GM19023 (cell line): ENCODE data around the gene DIO3.
"Not testable (repeated sequence)": the region's sequence is repeated elsewhere in the genome, so short reads cannot be mapped to it uniquely, and the experiment has no call there.

Source experiments
- ATAC-seq: cut with Tn5 transposase; IDR thresholded peaks from one replicate; pipeline ENCODE4 v1.9.1; 2021; ENCODE audit warnings: mild to moderate bottlenecking, moderate library complexity; ENCODE audit not compliant: unreplicated experiment

The DIO3 gene

DNA sequence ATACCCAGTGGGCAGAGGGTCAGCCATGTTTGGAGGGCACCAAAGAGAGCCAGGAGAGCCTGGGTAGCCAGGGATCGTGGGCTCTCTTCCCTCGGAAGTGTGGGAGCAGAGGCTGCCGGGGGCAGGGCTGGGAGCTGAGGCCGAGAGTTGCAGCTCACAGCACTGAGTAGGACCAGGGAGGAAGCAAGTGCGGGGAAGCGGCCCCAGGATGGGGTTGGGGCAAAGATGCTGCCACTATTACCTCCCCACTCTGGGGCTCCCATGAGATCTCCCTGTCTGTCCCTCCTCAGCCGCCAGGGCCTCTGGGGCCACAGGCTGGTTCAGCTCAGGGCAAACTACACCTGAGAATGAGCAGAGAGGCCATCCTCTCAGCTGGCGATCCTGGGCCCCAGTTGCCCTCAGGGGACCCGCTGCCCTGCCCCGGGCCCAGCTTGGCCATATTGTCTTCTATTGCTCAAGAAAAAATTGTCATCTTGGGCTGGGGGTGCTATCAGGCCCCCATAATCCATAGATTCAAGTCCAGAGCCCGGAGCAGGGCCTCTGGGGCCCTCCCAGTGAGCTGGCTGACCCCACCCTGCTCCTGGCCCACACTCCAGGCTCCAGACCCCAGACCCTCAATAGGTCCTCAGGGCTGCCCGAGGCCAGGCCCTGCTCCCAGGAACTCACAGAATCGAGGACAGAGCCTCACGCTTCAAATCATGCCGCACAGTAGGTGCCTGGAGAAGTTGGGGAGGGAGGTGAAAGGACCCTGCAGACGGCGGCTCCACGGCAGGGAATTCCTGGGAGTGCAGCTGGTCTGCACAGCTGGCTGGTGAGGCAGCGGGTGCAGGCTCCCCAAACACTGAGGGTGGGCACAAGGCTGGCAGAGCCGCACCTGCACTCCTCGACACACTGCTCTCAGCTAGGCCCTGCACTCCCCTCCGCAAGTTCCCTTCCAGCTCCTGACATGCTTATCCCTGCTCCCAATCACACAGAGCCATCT is 20.5 kb upstream of the DIO3 start:
- ATAC-seq: no peak

DNA sequence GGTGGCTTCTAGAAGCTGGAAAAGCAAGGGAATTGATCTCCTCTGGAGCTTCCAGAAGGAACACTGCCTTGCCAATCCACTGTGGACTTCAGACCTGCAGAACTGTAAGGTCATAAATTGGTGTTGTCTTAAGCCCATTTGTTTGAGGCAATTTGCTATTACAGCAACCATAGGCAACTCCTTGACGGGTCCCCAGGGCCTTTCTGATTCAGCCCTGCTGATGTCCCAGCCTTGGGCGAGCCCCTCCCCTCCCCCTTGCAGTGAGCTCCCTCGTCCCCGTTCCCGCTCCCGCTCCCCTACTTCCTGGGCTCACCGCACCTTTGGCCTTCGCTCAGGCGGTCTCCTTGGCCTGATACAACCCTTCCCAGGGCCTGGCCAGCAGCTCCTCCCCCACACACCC is 18.9 kb upstream of the DIO3 start:
- no peak for ATAC-seq

DNA sequence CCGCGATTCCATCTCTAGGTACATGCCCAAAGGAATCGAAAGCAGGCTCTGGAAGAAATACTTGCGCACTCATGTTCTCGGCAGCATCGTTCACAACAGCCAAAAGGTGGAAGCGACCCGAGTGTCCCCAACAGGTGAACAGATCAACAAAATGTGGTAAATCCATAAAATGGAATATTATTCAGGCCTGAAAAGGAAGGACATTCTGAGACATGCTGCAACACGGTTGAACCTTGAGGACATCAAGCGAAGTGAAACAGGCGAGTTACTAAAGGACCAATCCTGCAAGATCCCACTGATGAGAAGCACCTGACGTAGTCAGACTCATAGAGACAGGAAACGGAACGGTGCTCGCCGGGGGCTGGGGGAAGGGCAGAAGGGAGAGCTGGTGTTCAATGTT is 17.5 kb upstream of the DIO3 start:
- no peak for ATAC-seq

GRCh38 chr14:101544550-101544949 is 16.7 kb upstream of the DIO3 start:
- ATAC-seq: no peak

DNA sequence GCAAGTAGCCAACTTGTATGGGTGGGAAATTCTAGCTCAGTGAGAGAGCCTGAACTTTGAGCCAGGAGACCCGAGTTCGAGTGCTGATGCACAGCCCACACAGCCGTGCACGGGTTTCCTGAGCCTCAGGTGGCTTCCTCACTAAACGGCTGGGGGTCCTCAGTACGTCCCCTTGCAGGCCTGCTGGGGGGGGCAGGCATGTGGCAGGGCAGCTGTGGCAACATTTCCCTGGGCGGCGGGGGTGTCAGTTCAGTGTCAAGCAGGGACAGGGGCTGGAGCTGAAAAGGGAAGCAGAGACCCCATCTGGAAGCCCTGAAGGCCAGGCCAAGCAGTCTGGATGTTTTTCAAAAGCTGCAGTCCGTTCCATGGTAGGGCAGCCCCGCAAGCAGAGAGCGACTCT is 14.6 kb upstream of the DIO3 start:
- ATAC-seq: no peak

- ATAC-seq: no peak
Measured at GRCh38 chr14:101547107-101547738, 14.1 kb upstream of the DIO3 start.

DNA sequence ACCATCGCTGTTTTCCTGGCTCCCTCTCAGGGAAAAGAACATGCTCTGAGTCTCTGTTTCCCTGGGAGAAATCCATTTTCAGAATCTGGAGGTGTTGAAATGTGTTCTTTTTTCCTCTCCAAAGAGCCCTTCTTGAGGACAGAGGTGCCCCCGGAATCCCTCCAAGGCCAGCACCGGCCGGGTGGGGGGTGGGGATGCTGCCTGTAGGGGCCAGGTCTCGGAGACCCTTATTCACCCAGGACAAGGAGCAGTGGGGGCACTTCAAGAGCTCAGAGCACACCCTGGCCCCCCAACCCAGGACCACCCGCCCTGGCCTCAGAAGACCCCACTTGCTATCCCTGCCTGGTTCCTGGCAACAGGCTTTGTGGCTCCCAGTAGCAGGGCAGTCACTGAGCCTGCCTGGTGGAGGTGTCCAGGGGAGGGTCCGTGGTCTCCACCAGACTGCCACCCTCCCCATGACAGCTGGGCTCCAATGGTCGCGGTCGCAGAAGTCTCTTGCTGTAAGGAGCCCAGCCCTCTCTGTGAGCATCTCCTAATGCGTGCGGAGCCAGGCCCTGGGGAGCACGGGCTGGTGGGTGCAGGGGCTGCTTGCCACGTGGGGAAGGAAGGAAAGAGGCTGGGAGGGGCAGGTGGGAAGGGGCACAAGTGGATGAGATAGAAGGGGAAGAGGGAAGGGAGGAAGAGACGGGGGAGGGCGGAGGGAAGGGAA is 13.2 kb upstream of the DIO3 start:
- ATAC-seq: no peak

- no peak for ATAC-seq
Measured at GRCh38 chr14:101548710-101549109, 12.6 kb upstream of the DIO3 start.

- ATAC-seq: no peak
Measured at GRCh38 chr14:101549154-101549553, 12.1 kb upstream of the DIO3 start.

DNA sequence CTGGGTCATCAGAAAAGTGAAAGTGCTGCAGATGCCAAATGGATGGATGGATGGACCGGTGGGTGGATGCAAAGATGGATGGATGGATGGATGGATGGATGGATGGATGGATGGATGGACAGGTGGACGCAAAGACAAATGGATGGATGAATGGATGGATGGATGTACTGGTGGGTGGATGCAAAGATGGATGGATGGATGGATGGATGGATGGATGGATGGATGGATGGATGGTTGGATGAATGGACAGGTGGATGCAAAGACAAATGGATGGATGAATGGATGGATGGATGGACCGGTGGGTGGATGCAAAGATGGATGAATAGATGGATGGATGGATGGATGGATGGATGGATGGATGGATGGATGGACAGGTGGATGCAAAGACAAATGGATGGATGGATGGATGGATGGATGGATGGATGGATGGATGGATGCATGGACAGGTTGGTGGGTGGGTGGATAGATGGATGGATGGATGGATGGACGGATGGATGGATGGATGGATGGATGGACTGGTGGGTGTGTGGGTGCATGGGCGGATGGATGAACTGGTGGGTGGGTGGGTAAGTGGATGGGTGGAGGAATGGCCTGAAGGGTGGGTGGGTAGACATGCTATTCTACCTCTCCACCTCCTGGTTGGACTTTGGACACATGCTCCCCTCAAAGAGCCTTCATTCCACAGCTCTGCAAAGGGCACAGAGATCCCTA is 10.9 kb upstream of the DIO3 start:
- not testable (repeated sequence) for ATAC-seq

DNA sequence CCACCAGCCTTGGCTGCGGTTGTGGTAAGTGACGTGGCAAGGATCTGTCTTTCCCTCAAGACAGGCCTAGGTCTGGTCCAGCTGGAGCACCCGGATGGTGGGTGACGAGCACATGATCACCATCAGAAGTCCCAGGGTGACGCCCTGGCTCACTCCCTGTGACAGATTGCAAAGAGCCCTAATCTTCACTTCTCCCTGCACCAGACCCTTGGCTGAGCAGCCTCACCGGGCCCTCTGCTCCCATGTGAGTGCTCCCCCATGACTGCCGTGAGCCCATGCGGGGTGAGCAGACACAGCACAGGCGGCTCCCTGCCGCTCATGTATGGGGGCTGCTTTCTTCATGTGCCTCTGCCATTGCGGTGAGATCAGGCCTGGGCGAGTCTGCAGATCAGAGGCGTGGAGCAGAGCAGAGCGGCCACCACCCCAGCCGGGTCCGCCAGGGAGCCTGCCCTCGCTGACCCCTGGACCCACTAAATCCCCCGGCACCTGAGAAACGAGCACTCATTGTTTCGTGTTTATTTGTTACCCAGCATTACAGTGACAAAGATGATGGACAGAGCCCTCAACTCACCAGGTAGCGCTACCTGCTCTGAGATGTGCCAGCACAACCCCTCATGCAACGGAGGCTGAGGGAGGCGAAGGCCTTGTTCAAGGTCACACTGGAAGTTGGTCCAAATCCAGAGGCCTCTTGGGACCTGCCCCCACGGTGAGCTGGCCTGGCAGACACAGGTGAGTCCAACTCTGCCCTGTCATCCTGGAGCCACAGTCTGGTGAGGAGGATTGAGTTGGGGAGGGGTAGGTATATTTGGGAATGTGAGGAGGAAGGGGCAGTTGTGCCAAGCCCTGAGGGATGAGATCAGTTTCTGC is 9.3 kb upstream of the DIO3 start:
- ATAC-seq: no peak

GRCh38 chr14:101552786-101553231 is 8.5 kb upstream of the DIO3 start:
- no peak for ATAC-seq

DNA sequence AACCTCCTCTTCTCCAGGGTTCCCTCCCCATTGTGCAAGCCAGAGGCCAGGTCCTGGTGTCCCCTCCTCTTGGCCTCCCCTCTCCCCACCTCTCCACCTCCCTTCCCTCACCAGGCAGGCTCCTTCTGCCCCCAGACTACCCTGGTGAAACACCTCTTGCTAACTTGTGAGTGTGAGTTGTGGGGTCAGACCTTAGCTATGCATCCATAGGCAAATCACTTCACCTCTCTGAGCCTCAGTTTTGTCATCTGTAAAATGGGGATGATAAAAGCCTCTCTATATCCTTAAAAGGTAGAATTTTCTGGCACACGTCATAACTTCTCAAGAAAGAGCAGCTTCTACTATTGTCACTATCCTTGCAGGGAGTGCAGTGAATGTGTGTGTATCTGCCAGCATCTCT is 7.9 kb upstream of the DIO3 start:
- ATAC-seq: no peak

- ATAC-seq: no peak
Measured at GRCh38 chr14:101553931-101554330, 7.4 kb upstream of the DIO3 start.

DNA sequence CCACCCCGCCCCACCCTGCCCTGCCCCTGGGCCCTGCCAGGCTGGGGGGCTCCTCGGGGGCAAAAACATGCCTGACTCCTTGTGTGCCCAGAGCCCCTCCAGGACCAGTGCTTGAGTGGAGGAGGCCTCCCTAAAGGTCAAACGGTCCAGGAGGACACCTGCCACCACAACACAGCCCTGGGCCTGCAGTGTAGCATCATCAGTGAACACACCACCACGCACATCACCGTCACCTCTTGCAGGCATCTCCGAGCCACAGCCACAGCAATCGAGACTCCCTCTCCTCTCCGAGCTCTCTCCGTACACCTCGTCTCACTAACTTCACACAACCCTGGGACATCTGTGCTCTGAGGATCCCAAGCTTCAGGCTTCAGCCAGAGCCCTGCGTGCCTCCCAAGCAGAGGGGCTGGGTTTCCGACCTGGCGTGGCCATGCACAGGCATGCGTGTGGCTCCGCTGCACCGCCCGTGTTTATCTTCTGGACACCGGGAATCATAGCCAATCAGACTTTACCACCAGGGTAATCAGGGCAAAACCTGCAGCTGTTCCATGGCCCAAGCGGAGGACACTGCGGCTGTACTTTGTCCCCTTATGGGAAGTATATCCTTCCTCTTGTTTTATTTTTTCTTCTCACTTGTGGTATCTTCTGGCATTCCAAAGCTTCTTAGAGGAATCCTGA is 6.2 kb upstream of the DIO3 start:
- no peak for ATAC-seq

GRCh38 chr14:101555669-101556043 is 5.6 kb upstream of the DIO3 start:
- ATAC-seq: not testable (repeated sequence)

- ATAC-seq: no peak
Measured at GRCh38 chr14:101556131-101556530, 5.2 kb upstream of the DIO3 start.

GRCh38 chr14:101556566-101557320 is 4.6 kb upstream of the DIO3 start:
- ATAC-seq: no peak

- no peak for ATAC-seq
Measured at GRCh38 chr14:101557321-101557695, 4.0 kb upstream of the DIO3 start.
